IMR-90 (cell line): ENCODE data around the gene ZFP36L1.

ENCODE experiments used
- CEBPB ChIP-seq: IDR thresholded peaks from 2 replicates; pipeline ENCODE4 v1.6.1; 2012; ENCODE audit warnings: low read depth, low read length, improper control_type of control experiment
- CHD1 ChIP-seq: IDR thresholded peaks from 2 replicates; pipeline ENCODE4 v1.6.1; 2012; ENCODE audit warnings: low read depth, low read length, improper control_type of control experiment
- FOS ChIP-seq: fragments of 150-350 bp; IDR thresholded peaks from 2 replicates; pipeline ENCODE4 v1.6.1; 2016; ENCODE audit warnings: low read depth, low read length
- MAZ ChIP-seq: IDR thresholded peaks from 2 replicates; pipeline ENCODE4 v1.6.1; 2012; ENCODE audit warnings: low read depth, mild to moderate bottlenecking, low read length, improper control_type of control experiment, moderate library complexity, borderline replicate concordance
- MXI1 ChIP-seq: IDR thresholded peaks from 2 replicates; pipeline ENCODE4 v1.6.1; 2012; ENCODE audit warnings: low read depth, mild to moderate bottlenecking, low read length, moderate library complexity, borderline replicate concordance
- NFE2L2 ChIP-seq: fragments of 150-350 bp; IDR thresholded peaks from 2 replicates; pipeline ENCODE4 v1.6.1; 2016; ENCODE audit warnings: low read depth, mild to moderate bottlenecking, low read length
- POLR2A ChIP-seq: IDR thresholded peaks from 2 replicates; pipeline ENCODE4 v1.6.1; 2012; ENCODE audit warnings: mild to moderate bottlenecking, low read depth, low read length
- RAD21 ChIP-seq: IDR thresholded peaks from 2 replicates; pipeline ENCODE4 v1.6.1; 2012; ENCODE audit warnings: low read length, improper control_type of control experiment
- SMC3 ChIP-seq: fragments of 150-350 bp; IDR thresholded peaks from 2 replicates; pipeline ENCODE4 v1.6.1; 2016; ENCODE audit warnings: low read depth, mild to moderate bottlenecking, antibody characterized with exemption, low read length, moderate library complexity
- TF ChIP-seq, protein P1 (sequence below): conservative IDR thresholded peaks from 2 replicates; pipeline ENCODE4 v1.5.1; 2012; ENCODE audit warnings: mild to moderate bottlenecking, low read depth, low read length, improper control_type of control experiment
- TF ChIP-seq, protein P2 (sequence below): fragments of 150-350 bp; IDR thresholded peaks from 2 replicates; pipeline ENCODE4 v1.6.1; 2017; ENCODE audit warnings: mild to moderate bottlenecking, antibody characterized with exemption, low read length, low read depth

DNA sequence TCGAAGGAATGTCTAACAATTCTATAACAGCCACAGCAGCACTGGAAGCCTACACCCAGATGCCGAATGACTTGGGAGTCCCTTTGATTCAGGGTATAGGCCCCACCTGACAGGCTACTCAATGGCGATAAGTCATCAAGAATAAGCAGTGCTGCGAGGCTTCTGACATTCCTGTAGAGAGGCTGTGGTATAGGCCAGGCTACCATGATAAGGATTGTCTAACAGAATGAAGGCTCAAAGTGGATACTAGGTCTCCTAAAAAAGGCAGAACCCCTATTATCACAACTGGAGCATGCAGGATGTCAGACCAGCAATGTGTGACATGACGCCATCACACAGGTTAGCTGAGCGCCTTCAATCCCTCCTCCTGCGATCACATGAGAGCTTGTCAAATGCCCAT, 53.2 kb downstream of the ZFP36L1 start:
- TF ChIP-seq FOS (no peak), POLR2A (no peak), NFE2L2 (no peak), SMC3 (no peak), CHD1 (no peak), MXI1 (no peak), MAZ (no peak), CEBPB (no peak), RAD21 (no peak)
- TF ChIP-seq, protein P1, sequence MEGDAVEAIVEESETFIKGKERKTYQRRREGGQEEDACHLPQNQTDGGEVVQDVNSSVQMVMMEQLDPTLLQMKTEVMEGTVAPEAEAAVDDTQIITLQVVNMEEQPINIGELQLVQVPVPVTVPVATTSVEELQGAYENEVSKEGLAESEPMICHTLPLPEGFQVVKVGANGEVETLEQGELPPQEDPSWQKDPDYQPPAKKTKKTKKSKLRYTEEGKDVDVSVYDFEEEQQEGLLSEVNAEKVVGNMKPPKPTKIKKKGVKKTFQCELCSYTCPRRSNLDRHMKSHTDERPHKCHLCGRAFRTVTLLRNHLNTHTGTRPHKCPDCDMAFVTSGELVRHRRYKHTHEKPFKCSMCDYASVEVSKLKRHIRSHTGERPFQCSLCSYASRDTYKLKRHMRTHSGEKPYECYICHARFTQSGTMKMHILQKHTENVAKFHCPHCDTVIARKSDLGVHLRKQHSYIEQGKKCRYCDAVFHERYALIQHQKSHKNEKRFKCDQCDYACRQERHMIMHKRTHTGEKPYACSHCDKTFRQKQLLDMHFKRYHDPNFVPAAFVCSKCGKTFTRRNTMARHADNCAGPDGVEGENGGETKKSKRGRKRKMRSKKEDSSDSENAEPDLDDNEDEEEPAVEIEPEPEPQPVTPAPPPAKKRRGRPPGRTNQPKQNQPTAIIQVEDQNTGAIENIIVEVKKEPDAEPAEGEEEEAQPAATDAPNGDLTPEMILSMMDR: no peak
- TF ChIP-seq, protein P2, sequence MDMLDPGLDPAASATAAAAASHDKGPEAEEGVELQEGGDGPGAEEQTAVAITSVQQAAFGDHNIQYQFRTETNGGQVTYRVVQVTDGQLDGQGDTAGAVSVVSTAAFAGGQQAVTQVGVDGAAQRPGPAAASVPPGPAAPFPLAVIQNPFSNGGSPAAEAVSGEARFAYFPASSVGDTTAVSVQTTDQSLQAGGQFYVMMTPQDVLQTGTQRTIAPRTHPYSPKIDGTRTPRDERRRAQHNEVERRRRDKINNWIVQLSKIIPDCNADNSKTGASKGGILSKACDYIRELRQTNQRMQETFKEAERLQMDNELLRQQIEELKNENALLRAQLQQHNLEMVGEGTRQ: no peak
